ENCODE measurements around the gene ADAM19. TPM values are rescaled to one million over a fixed set of nuclear protein-coding genes. Genes with fewer than 3 reads are reported as not detected.

ADAM19 gene
- total RNA-seq, 2 donors from 2014 or later: 13.1 to 49.5 TPM

DNA sequence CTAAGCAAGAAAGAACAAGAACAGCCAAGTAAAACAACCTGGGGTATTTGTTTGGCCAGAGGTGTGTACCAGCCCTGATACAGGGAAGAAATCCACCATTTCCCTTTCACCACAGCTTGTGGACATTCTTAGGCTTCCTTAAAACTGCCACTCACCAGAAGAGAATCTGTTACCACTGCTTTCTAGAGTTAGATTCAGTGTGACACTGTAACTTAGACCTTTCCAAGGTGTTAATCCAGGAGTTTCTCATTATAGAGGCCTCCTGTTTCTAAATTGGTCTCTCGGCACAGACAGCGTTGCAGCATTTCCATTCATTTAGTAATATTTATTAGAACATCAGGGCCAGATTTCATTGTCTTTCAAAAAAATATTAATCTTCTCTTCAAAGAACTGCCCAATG is 60.6 kb downstream of the ADAM19 start:
- no peaks in the 10 kb centered on the region for H3K27me3 ChIP-seq
- no peak overlapping the region for H3K4me3 ChIP-seq
- TF ChIP-seq, protein P1, sequence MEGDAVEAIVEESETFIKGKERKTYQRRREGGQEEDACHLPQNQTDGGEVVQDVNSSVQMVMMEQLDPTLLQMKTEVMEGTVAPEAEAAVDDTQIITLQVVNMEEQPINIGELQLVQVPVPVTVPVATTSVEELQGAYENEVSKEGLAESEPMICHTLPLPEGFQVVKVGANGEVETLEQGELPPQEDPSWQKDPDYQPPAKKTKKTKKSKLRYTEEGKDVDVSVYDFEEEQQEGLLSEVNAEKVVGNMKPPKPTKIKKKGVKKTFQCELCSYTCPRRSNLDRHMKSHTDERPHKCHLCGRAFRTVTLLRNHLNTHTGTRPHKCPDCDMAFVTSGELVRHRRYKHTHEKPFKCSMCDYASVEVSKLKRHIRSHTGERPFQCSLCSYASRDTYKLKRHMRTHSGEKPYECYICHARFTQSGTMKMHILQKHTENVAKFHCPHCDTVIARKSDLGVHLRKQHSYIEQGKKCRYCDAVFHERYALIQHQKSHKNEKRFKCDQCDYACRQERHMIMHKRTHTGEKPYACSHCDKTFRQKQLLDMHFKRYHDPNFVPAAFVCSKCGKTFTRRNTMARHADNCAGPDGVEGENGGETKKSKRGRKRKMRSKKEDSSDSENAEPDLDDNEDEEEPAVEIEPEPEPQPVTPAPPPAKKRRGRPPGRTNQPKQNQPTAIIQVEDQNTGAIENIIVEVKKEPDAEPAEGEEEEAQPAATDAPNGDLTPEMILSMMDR (IDR thresholded peaks at IDR 0.05): no peak
- H3K9me3 ChIP-seq: no peaks in the 10 kb centered on the region
- peak overlapping the region; percentile 62 to 78 for H3K27ac ChIP-seq
- H3K4me1 ChIP-seq: peaks cover 0 to 47% of the 10 kb centered on the region in 2 donors
- no peak for DNase-seq (ENCODE audit: low spot score)
- peaks cover 33% of the 10 kb centered on the region for H3K36me3 ChIP-seq

DNA sequence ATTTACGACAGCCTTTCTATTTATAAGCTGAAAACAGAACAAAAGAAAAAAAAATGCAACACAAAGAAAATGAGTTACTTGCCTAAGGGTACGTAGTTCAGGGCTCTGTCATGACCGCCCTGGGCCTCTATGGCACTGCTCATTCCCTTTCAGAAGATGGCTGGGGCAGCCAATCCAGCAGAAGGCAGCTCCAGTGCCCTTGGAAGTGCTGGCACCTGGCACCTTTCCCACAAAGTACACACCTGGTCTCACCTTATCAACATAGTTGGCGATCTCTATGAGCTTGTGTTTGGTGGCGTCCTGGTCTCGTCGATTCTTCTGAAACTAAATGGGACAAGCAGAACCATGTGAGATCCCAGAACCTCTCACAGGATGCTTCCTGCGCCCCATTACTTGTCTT is 62.4 kb downstream of the ADAM19 start:
- Histone ChIP-seq H3K27ac (no peak overlapping the region), H3K27me3 (no peaks in the 10 kb centered on the region), H3K4me3 (no peak overlapping the region), H3K36me3 (peaks cover 18% of the 10 kb centered on the region), H3K9me3 (no peaks in the 10 kb centered on the region), H3K4me1 (peaks cover 0 to 47% of the 10 kb centered on the region in 2 donors)
- no peak for DNase-seq (ENCODE audit: low spot score)
- TF ChIP-seq, protein P1 (IDR thresholded peaks at IDR 0.05): no peak

DNA sequence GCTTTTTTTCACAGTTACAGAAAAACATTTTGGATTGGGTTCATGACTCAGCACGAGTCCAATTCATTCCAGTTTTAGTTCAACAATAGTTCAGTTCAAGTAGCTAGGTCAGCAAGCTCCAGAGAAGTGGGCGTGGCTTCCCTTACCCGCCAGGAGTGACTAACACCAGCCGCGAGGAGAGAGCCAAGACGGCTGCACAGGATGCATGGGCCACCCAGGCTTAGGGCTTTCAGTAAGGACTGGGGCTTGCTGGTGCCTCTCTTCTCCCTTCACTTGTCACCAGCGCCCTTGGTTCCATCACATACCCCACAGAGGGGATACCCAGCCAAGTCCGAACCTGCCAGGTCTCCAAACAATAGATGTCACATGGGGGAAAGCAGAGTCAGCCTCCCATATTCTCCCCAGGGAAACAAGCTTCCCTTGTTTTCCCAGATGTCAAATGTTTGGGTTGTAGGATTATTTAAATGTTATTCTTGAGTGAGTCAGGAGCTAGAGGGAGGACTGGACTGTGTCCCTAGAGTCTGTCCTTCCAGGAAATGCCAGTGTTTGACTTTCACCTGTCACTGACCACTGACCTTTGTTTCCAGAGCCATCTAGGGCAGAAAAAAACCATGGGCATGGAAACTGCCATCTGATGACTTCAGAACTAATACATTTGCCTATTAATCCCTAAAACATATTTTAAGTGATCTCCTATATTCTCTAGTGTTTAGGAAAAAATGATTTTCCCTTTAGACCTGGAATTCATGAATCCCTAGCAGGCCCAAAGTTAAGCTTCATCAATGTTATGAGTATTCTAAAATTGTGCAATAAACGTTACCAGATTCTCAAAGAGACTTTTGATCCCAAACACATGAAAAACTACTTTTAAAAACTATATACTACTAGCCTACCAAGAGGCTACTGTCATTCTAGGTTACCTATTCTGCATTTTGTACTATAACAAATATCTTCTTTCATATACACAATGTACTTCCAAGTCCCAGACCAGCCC is 63.6 kb downstream of the ADAM19 start:
- H3K27ac ChIP-seq: peak overlapping the region; percentile 75 to 76
- TF ChIP-seq, protein P1 (IDR thresholded peaks at IDR 0.05): no peak
- H3K4me3 ChIP-seq: no peak overlapping the region
- no peaks in the 10 kb centered on the region for H3K9me3 ChIP-seq
- H3K4me1 ChIP-seq: peaks cover 0 to 49% of the 10 kb centered on the region in 2 donors
- H3K27me3 ChIP-seq: no peaks in the 10 kb centered on the region
- peaks cover 29% of the 10 kb centered on the region for H3K36me3 ChIP-seq
- DNase-seq (ENCODE audit: low spot score): peak; percentile 96

DNA sequence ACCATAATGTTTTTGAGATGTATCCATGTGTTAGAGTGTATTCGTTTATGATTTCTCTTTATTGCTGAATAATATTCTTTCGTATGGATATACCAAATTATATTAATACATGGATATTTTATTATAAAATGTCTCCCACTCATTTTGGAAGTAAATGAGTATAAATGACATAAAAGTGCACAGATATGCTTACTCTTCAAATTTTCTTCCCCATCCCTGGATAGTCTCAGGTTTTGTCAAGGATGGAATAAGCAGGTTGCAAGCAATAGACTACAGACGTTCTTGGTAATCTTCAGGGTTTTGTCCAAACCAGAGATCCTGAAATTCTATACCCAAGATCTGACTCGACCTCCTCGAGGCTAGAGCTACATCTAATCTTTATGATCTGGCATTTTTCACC is 64.9 kb downstream of the ADAM19 start:
- Histone ChIP-seq H3K9me3 (no peaks in the 10 kb centered on the region), H3K36me3 (peaks cover 42% of the 10 kb centered on the region), H3K27ac (peak overlapping the region; percentile 75 to 76), H3K4me1 (peaks cover 0 to 40% of the 10 kb centered on the region in 2 donors), H3K27me3 (no peaks in the 10 kb centered on the region), H3K4me3 (no peak overlapping the region)
- TF ChIP-seq, protein P1 (IDR thresholded peaks at IDR 0.05): no peak
- DNase-seq (ENCODE audit: low spot score): no peak

DNA sequence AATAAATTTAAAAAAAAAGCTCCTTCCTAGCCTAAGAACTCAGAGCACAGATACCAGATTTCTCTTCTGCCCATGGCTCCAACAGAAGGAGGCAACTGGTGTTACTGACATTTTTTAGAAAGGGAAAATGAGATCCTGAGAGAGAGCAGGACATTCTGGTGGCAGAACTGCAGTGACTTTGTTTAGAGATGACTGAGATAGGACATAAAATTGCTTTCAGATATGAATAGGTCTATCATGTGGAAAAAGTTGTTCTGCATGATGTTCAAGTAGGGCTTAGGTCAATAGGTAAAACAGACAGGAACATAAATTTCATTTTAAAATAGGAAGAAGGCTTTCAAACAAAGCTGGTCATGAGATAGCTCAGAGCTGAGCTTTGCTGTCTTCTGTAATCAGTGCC is 66.0 kb downstream of the ADAM19 start:
- no peaks in the 10 kb centered on the region for H3K9me3 ChIP-seq
- no peak overlapping the region for H3K27ac ChIP-seq
- H3K4me1 ChIP-seq: peaks cover 0 to 29% of the 10 kb centered on the region in 2 donors
- H3K27me3 ChIP-seq: no peaks in the 10 kb centered on the region
- DNase-seq (ENCODE audit: low spot score): no peak
- TF ChIP-seq, protein P1 (IDR thresholded peaks at IDR 0.05): no peak
- H3K36me3 ChIP-seq: peaks cover 53% of the 10 kb centered on the region
- no peak overlapping the region for H3K4me3 ChIP-seq
